SJCRH30 (cell line): ENCODE data around the gene BCL7B. TPM values are rescaled to one million over a fixed set of nuclear protein-coding genes. Genes with fewer than 3 reads are reported as not detected.

Experiments
- DNase-seq, 2 experiments: peaks; one replicate each; pipeline ENCODE4 v3.0.0-alpha.2; 2015 to 2020
- H3K27ac ChIP-seq: fragments of 250-450 bp; sonication (Bioruptor Pico); 2 replicates; pipeline ENCODE4 v1.5.1; 2020; ENCODE audit warnings: mild to moderate bottlenecking, moderate library complexity
- H3K27me3 ChIP-seq: fragments of 250-450 bp; sonication (Bioruptor Pico); 2 replicates; pipeline ENCODE4 v1.5.1; 2020; ENCODE audit warnings: mild to moderate bottlenecking, moderate library complexity
- H3K36me3 ChIP-seq: fragments of 250-450 bp; sonication (Bioruptor Pico); 2 replicates; pipeline ENCODE4 v1.5.1; 2020; ENCODE audit warnings: mild to moderate bottlenecking, moderate library complexity
- H3K4me1 ChIP-seq: fragments of 250-450 bp; sonication (Bioruptor Pico); 2 replicates; pipeline ENCODE4 v1.5.1; 2020; ENCODE audit warnings: mild to moderate bottlenecking, moderate library complexity
- H3K4me3 ChIP-seq: fragments of 250-450 bp; sonication (Bioruptor Pico); 2 replicates; pipeline ENCODE4 v1.5.1; 2020; ENCODE audit warnings: mild to moderate bottlenecking, moderate library complexity
- H3K9me3 ChIP-seq: fragments of 250-450 bp; sonication (Bioruptor Pico); replicated peaks from 2 replicates; pipeline ENCODE4 v1.5.1; 2020; ENCODE audit warnings: mild to moderate bottlenecking, moderate library complexity
- total RNA-seq: library from RNA; depleted of rRNA; stranded (reverse); fragments of >200 nt; shearing (Covaris generic); gene quantifications from 2 replicates; pipeline ENCODE4 v1.2.3, GENCODE V29; 2014; rRNA removed

Gene BCL7B
- 38.8 and 39.7 TPM in 2 replicates for total RNA-seq

GRCh38 chr7:73557397-73558257 lies at the start of gene BCL7B:
TSS of gene BCL7B (minus strand) at chr7:73557690. CDS start at chr7:73557578, 112 bp downstream.
- Histone ChIP-seq H3K36me3 (no peaks in the 10 kb centered on the region), H3K27ac (peak within 1 kb of the TSS; percentile 85), H3K4me3 (peak within 1 kb of the TSS; percentile 85), H3K9me3 (no peaks in the 10 kb centered on the region), H3K4me1 (0 out of 2 replicates have a peak, but pooled peaks cover 3% of the 10 kb centered on the region), H3K27me3 (no peaks in the 10 kb centered on the region)
- DNase-seq, result peak; percentile 74 to 82

- H3K36me3 ChIP-seq, result no peaks in the 10 kb centered on the region
- no peak overlapping the region for H3K27ac ChIP-seq
- DNase-seq, result no peak
- H3K4me3 ChIP-seq, result no peak overlapping the region
- no peaks in the 10 kb centered on the region; the same call in 1 of the 2 replicates for H3K4me1 ChIP-seq
- no peaks in the 10 kb centered on the region for H3K9me3 ChIP-seq
- H3K27me3 ChIP-seq, result peaks cover 8% of the 10 kb centered on the region; the same call in 1 of the 2 replicates
Observed at GRCh38 chr7:73605601-73606220, 48.2 kb upstream of the BCL7B start.

- H3K36me3 ChIP-seq, result no peaks in the 10 kb centered on the region
- DNase-seq, result peak; percentile 30
Observed at GRCh38 chr7:73602721-73603651, 45.5 kb upstream of the BCL7B start.

GRCh38 chr7:73599916-73600315 lies 42.4 kb upstream of the BCL7B start:
- no peak overlapping the region for H3K4me3 ChIP-seq
- peaks cover 6% of the 10 kb centered on the region; the same call in 1 of the 2 replicates for H3K27me3 ChIP-seq
- H3K27ac ChIP-seq, result no peak overlapping the region
- no peaks in the 10 kb centered on the region for H3K36me3 ChIP-seq
- H3K9me3 ChIP-seq, result no peaks in the 10 kb centered on the region
- DNase-seq, result no peak
- no peaks in the 10 kb centered on the region; the same call in none of the 2 replicates for H3K4me1 ChIP-seq

More at GRCh38 chr7:73602721-73603651, 45.5 kb upstream of the BCL7B start:
- peaks cover 11% of the 10 kb centered on the region; the same call in 1 of the 2 replicates for H3K27me3 ChIP-seq
- H3K9me3 ChIP-seq, result no peaks in the 10 kb centered on the region
- H3K4me3 ChIP-seq, result no peak overlapping the region
- H3K27ac ChIP-seq, result no peak overlapping the region
- H3K4me1 ChIP-seq, result no peaks in the 10 kb centered on the region; the same call in none of the 2 replicates

GRCh38 chr7:73599151-73599882 lies 41.8 kb upstream of the BCL7B start:
- Histone ChIP-seq H3K27me3 (peaks cover 6% of the 10 kb centered on the region; the same call in 1 of the 2 replicates), H3K36me3 (no peaks in the 10 kb centered on the region), H3K4me3 (no peak overlapping the region), H3K4me1 (no peaks in the 10 kb centered on the region; the same call in none of the 2 replicates), H3K27ac (no peak overlapping the region), H3K9me3 (no peaks in the 10 kb centered on the region)
- DNase-seq, result no peak

- Histone ChIP-seq H3K4me1 (no peaks in the 10 kb centered on the region; the same call in none of the 2 replicates), H3K4me3 (no peak overlapping the region), H3K27me3 (peaks cover 6% of the 10 kb centered on the region; the same call in 1 of the 2 replicates), H3K9me3 (no peaks in the 10 kb centered on the region), H3K36me3 (no peaks in the 10 kb centered on the region), H3K27ac (no peak overlapping the region)
- DNase-seq, result no peak
Observed at GRCh38 chr7:73597978-73598782, 40.7 kb upstream of the BCL7B start.

GRCh38 chr7:73596191-73597065 lies 38.9 kb upstream of the BCL7B start:
- H3K27ac ChIP-seq, result no peak overlapping the region
- H3K9me3 ChIP-seq, result no peaks in the 10 kb centered on the region
- DNase-seq, result no peak
- no peaks in the 10 kb centered on the region for H3K36me3 ChIP-seq
- H3K27me3 ChIP-seq, result peaks cover 6% of the 10 kb centered on the region; the same call in 1 of the 2 replicates
- H3K4me1 ChIP-seq, result no peaks in the 10 kb centered on the region; the same call in none of the 2 replicates
- H3K4me3 ChIP-seq, result no peak overlapping the region

GRCh38 chr7:73595358-73595757 lies 37.9 kb upstream of the BCL7B start:
- H3K36me3 ChIP-seq, result no peaks in the 10 kb centered on the region
- H3K9me3 ChIP-seq, result no peaks in the 10 kb centered on the region
- no peak overlapping the region for H3K27ac ChIP-seq
- peaks cover 6% of the 10 kb centered on the region; the same call in 1 of the 2 replicates for H3K27me3 ChIP-seq
- no peak for DNase-seq
- H3K4me1 ChIP-seq, result no peaks in the 10 kb centered on the region; the same call in 1 of the 2 replicates
- no peak overlapping the region for H3K4me3 ChIP-seq

- no peak for DNase-seq
- Histone ChIP-seq H3K27me3 (peaks cover 4% of the 10 kb centered on the region; the same call in 1 of the 2 replicates), H3K4me3 (no peak overlapping the region), H3K36me3 (no peaks in the 10 kb centered on the region), H3K27ac (no peak overlapping the region), H3K4me1 (no peaks in the 10 kb centered on the region), H3K9me3 (no peaks in the 10 kb centered on the region)
Observed at GRCh38 chr7:73593207-73594045, 35.9 kb upstream of the BCL7B start.

- Histone ChIP-seq H3K9me3 (no peaks in the 10 kb centered on the region), H3K36me3 (no peaks in the 10 kb centered on the region), H3K27me3 (no peaks in the 10 kb centered on the region), H3K4me3 (no peak overlapping the region), H3K4me1 (no peaks in the 10 kb centered on the region), H3K27ac (no peak overlapping the region)
- DNase-seq, result no peak
Observed at GRCh38 chr7:73586911-73587310, 29.4 kb upstream of the BCL7B start.

GRCh38 chr7:73585196-73585595 lies 27.7 kb upstream of the BCL7B start:
- Histone ChIP-seq H3K4me1 (no peaks in the 10 kb centered on the region), H3K27me3 (no peaks in the 10 kb centered on the region), H3K4me3 (no peak overlapping the region), H3K27ac (no peak overlapping the region), H3K36me3 (no peaks in the 10 kb centered on the region), H3K9me3 (no peaks in the 10 kb centered on the region)
- no peak for DNase-seq
